Activated CD8-positive, alpha-beta memory T cell treated with anti-CD3 and anti-CD28 coated beads for 48 hours (primary cell): Measurements from ENCODE around the gene KCNG3.

Source experiments
- DNase-seq, 3 experiments: peaks; one replicate each; pipeline ENCODE4 v3.0.0-alpha.2; 2020; ENCODE audit warnings: low read depth in 2 of 3, low spot score in 2 of 3

Gene KCNG3

GRCh38 chr2:42488297-42488696 lies 5.5 kb downstream of the KCNG3 start:
- no peak for DNase-seq

GRCh38 chr2:42486145-42486906 lies 7.5 kb downstream of the KCNG3 start:
- DNase-seq, result no peak

GRCh38 chr2:42480402-42480801 lies 13.4 kb downstream of the KCNG3 start:
- DNase-seq, result no peak

- DNase-seq, result no peak
Measured at GRCh38 chr2:42474765-42475454, 18.9 kb downstream of the KCNG3 start.

GRCh38 chr2:42470706-42471105 lies 23.1 kb downstream of the KCNG3 start:
- no peak for DNase-seq

- no peak for DNase-seq
Measured at GRCh38 chr2:42464631-42465030, 29.2 kb downstream of the KCNG3 start.

- DNase-seq, result no peak
Measured at GRCh38 chr2:42463570-42463969, 30.2 kb downstream of the KCNG3 start.

- no peak for DNase-seq
Measured at GRCh38 chr2:42459296-42459695, 34.5 kb downstream of the KCNG3 start.

GRCh38 chr2:42458396-42458795 lies 35.4 kb downstream of the KCNG3 start:
- no peak for DNase-seq

GRCh38 chr2:42457011-42457410 lies 36.8 kb downstream of the KCNG3 start:
- DNase-seq, result no peak

- no peak for DNase-seq
Measured at GRCh38 chr2:42456126-42456839, 37.5 kb downstream of the KCNG3 start.

GRCh38 chr2:42452545-42452944 lies 41.2 kb downstream of the KCNG3 start:
- DNase-seq, result no peak

- no peak for DNase-seq
Measured at GRCh38 chr2:42450136-42450535, 43.6 kb downstream of the KCNG3 start.

- no peak for DNase-seq
Measured at GRCh38 chr2:42449163-42450087, 44.4 kb downstream of the KCNG3 start.

- no peak for DNase-seq
Measured at GRCh38 chr2:42448163-42448562, 45.6 kb downstream of the KCNG3 start.

- DNase-seq, result no peak
Measured at GRCh38 chr2:42446503-42447271, 47.1 kb downstream of the KCNG3 start.

GRCh38 chr2:42443718-42444399 lies 49.9 kb downstream of the KCNG3 start:
- DNase-seq, result no peak

- no peak for DNase-seq
Measured at GRCh38 chr2:42442774-42443173, 51.0 kb downstream of the KCNG3 start.

GRCh38 chr2:42438685-42439084 lies 55.1 kb downstream of the KCNG3 start:
- DNase-seq, result no peak

- DNase-seq, result no peak
Measured at GRCh38 chr2:42436370-42436769, 57.4 kb downstream of the KCNG3 start.
